ENCODE results near the gene MX2. TPM values are rescaled to one million over a fixed set of nuclear protein-coding genes. Genes with fewer than 3 reads are reported as not detected.

MX2 gene
- total and polyA plus RNA-seq, 2 of the 8 experiments (the other 6 are each of a cell fraction or from before 2014, with no cell fraction given): 3.1 to 8.9 TPM

DNA sequence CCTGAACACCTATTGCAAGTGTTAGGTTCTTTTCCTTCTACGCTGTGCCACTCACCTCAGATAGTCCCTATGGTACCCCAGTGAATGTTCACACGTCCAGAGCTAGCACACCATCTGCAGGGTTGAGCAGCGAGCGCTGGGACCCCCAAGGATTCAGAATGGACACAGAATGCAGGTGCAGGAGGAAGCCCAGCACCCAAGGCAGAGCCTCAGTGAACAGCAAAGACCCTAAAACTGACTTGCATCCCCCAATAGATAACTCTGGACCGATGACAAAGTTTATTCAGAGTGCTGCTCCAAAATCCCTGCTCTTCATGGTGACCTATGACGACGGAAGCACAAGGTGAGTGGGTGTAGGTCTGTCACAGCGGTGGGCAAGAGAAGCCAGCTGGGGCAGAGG lies 15.1 kb upstream of the MX2 start:
- Histone ChIP-seq H2BK15ac (ENCODE audit: low read length) (no peak overlapping the region), H2BK5ac (ENCODE audit: low read depth, low read length) (no peak overlapping the region), H3K56ac (replicated peaks; ENCODE audit: insufficient read length, low read depth, low read length) (no peak overlapping the region), H3K4ac (replicated peaks; ENCODE audit: insufficient read length, low read depth, low read length) (no peak overlapping the region), H2BK12ac (ENCODE audit: low read depth, low read length) (no peak overlapping the region), H4K8ac (ENCODE audit: extremely low read depth, insufficient read depth, low read length) (no peak overlapping the region), H3K23ac (ENCODE audit: insufficient read length) (no peak overlapping the region), H3K9ac (replicated peaks in 1 of 4; ENCODE audit: extremely low read depth in 1 of 4, low read depth in 3 of 4, low read length in 3 of 4) (no peak overlapping the region), H3K4me3 (ENCODE audit: extremely low read depth in 1 of 4, insufficient read depth in 2 of 4, low read depth in 3 of 4, low read length in 4 of 4) (no peak overlapping the region), H4K20me1 (replicated peaks in 1 of 2; ENCODE audit: control insufficient read depth in 1 of 2, insufficient read depth in 2 of 2, low read length in 2 of 2) (no peaks in the 10 kb centered on the region), H3K14ac (ENCODE audit: insufficient read length) (no peak overlapping the region), H3K27me3 (replicated peaks in 1 of 4; ENCODE audit: control insufficient read depth in 3 of 4, extremely low read depth in 1 of 4, insufficient read depth in 3 of 4, low read length in 3 of 4) (no peaks in the 10 kb centered on the region), H3K4me2 (ENCODE audit: insufficient read depth in 1 of 2, low read depth in 2 of 2, low read length in 2 of 2) (no peak overlapping the region), H3K4me1 (replicated peaks in 1 of 4; ENCODE audit: control insufficient read depth in 3 of 4, insufficient read depth in 4 of 4, low read length in 3 of 4) (no peaks in the 10 kb centered on the region), H3K18ac (ENCODE audit: extremely low read depth, low read length) (no peak overlapping the region), H2BK20ac (ENCODE audit: low read length) (no peak overlapping the region), H3K36me3 (ENCODE audit: control insufficient read depth in 2 of 4, insufficient read depth in 4 of 4, low read length in 3 of 4) (no peaks in the 10 kb centered on the region), H2AFZ (ENCODE audit: low read length) (no peak overlapping the region), H2BK120ac (replicated peaks; ENCODE audit: low read depth, low read length) (no peak overlapping the region), H2AK5ac (ENCODE audit: low read depth, low read length) (no peak overlapping the region), H3K9me3 (ENCODE audit: insufficient read depth in 2 of 2, low read depth in 1 of 2, low read length in 1 of 2) (no peaks in the 10 kb centered on the region), H4K91ac (replicated peaks; ENCODE audit: insufficient read length, low read length) (no peak overlapping the region), H4K5ac (ENCODE audit: insufficient read length, low read depth, low read length) (no peak overlapping the region), H3K79me2 (ENCODE audit: control insufficient read depth in 1 of 2, insufficient read depth in 2 of 2, low read length in 2 of 2) (no peaks in the 10 kb centered on the region), H3K79me1 (ENCODE audit: low read depth, low read length) (no peaks in the 10 kb centered on the region), H3K27ac (ENCODE audit: low read depth, low read length) (no peak overlapping the region), H3K23me2 (ENCODE audit: low read depth, low read length) (no peaks in the 10 kb centered on the region)
- 91% methylated on average over 8 of the region's 8 CpGs; no CpG with 5 or more reads in 1 of the 2 experiments for WGBS, 2 experiments (ENCODE audit: extremely low coverage in 1 of 2, insufficient coverage in 1 of 2, insufficient read length in 1 of 2, insufficient replicate concordance in 2 of 2, low coverage in 1 of 2, low lambda C conversion rate in 2 of 2, missing lambda C conversion rate in 1 of 2)
- DNase-seq (ENCODE audit: low read depth in 1 of 2, low spot score in 2 of 2) (no peak), FAIRE-seq (no peak)
- POLR2A ChIA-PET (ENCODE audit: partially characterized antibody): no interaction called here
- TF ChIP-seq BCL11A (IDR thresholded peaks at IDR 0.05; ENCODE audit: low read depth in 2 of 2, low read length in 2 of 2) (no peak), TEAD4 (IDR thresholded peaks at IDR 0.05; ENCODE audit: low read depth, low read length) (no peak)
- CTCF ChIA-PET (ENCODE audit: partially characterized antibody): no interaction called here
